Mesenchymal stem cell (in vitro differentiated cells and primary cell): ENCODE measurements around the gene LAPTM5.

Source experiments
- DNase-seq: peaks from one replicate; pipeline ENCODE4 v3.0.0-alpha.2; 2013
- H2AFZ ChIP-seq: one replicate; pipeline ENCODE4 v1.6.1; 2013; ENCODE audit warnings: low read depth, mild to moderate bottlenecking, control low read depth, inconsistent platforms, low read length, moderate library complexity
- H2AK5ac ChIP-seq: 2 replicates; pipeline ENCODE4 v1.6.1; 2013; ENCODE audit warnings: low read length, moderate library complexity, mild to moderate bottlenecking, inconsistent platforms; ENCODE audit not compliant: severe bottlenecking
- H2BK120ac ChIP-seq: one replicate; pipeline ENCODE4 v1.6.1; 2013; ENCODE audit warnings: low read depth, mild to moderate bottlenecking, inconsistent platforms, low read length, moderate library complexity
- H2BK12ac ChIP-seq, 2 experiments: one replicate each; pipeline ENCODE4 v1.6.1; 2013; ENCODE audit warnings: inconsistent platforms in 2 of 2, low read length in 2 of 2, mild to moderate bottlenecking in 2 of 2, moderate library complexity in 2 of 2, control low read depth in 1 of 2
- H2BK15ac ChIP-seq: one replicate; pipeline ENCODE4 v1.6.1; 2013; ENCODE audit warnings: mild to moderate bottlenecking, low read depth, inconsistent platforms; ENCODE audit not compliant: poor library complexity, severe bottlenecking
- H2BK5ac ChIP-seq: 2 replicates; pipeline ENCODE4 v1.6.1; 2013; ENCODE audit warnings: low read depth, mild to moderate bottlenecking, low read length, control low read depth, inconsistent platforms; ENCODE audit not compliant: poor library complexity, severe bottlenecking
- H3K14ac ChIP-seq, 2 experiments: one replicate each; pipeline ENCODE4 v1.6.1; 2013; ENCODE audit warnings: inconsistent platforms in 2 of 2, low read length in 2 of 2, control low read depth in 1 of 2, mild to moderate bottlenecking in 1 of 2, moderate library complexity in 1 of 2
- H3K18ac ChIP-seq, 2 experiments: one replicate each; pipeline ENCODE4 v1.6.1; 2013; ENCODE audit warnings: inconsistent platforms in 2 of 2, low read length in 2 of 2, control low read depth in 1 of 2, low read depth in 1 of 2, mild to moderate bottlenecking in 1 of 2
- H3K23ac ChIP-seq, 2 experiments: one replicate each; pipeline ENCODE4 v1.6.1; 2013; ENCODE audit warnings: inconsistent platforms in 2 of 2, low read length in 2 of 2, mild to moderate bottlenecking in 2 of 2, moderate library complexity in 2 of 2, control low read depth in 1 of 2
- H3K27ac ChIP-seq: 2 replicates; pipeline ENCODE4 v1.5.1; 2013; ENCODE audit warnings: mild to moderate bottlenecking, moderate library complexity, low read length, control low read depth, inconsistent platforms; ENCODE audit not compliant: poor library complexity, severe bottlenecking
- H3K27me3 ChIP-seq, 2 experiments: 2 replicates each; pipeline versions ENCODE4 v1.6.1 to v1.7.0; 2013; ENCODE audit warnings: low read length in 2 of 2, mild to moderate bottlenecking in 2 of 2, moderate library complexity in 2 of 2, control low read depth in 1 of 2, inconsistent platforms in 1 of 2; ENCODE audit not compliant: control insufficient read depth in 1 of 2, insufficient read depth in 1 of 2
- H3K36me3 ChIP-seq, 2 experiments: 2 replicates each; pipeline versions ENCODE4 v1.6.1 to v1.7.0; 2013; ENCODE audit warnings: low read length in 2 of 2, control low read depth in 1 of 2, inconsistent platforms in 1 of 2, low read depth in 1 of 2, mild to moderate bottlenecking in 1 of 2; ENCODE audit not compliant: insufficient read depth in 2 of 2, control insufficient read depth in 1 of 2
- H3K4ac ChIP-seq, 2 experiments: one replicate each; pipeline ENCODE4 v1.6.1; 2013; ENCODE audit warnings: inconsistent platforms in 2 of 2, low read length in 2 of 2, mild to moderate bottlenecking in 2 of 2, moderate library complexity in 2 of 2, control low read depth in 1 of 2, low read depth in 1 of 2
- H3K4me1 ChIP-seq: 2 replicates; pipeline ENCODE4 v1.6.1; 2013; ENCODE audit warnings: low read depth, low read length, control low read depth; ENCODE audit not compliant: control insufficient read depth, insufficient read depth
- H3K4me2 ChIP-seq: 2 replicates; pipeline ENCODE4 v1.6.1; 2013; ENCODE audit warnings: low read length, mild to moderate bottlenecking, inconsistent platforms; ENCODE audit not compliant: poor library complexity, severe bottlenecking
- H3K4me3 ChIP-seq, 2 experiments: 2 replicates each; pipeline versions ENCODE4 v1.5.1 to v1.7.0; 2013; ENCODE audit warnings: low read length in 2 of 2, mild to moderate bottlenecking in 2 of 2, control low read depth in 1 of 2, low read depth in 1 of 2; ENCODE audit not compliant: insufficient read depth in 1 of 2
- H3K79me1 ChIP-seq: replicated peaks from 2 replicates; pipeline ENCODE4 v1.6.1; 2013; ENCODE audit warnings: mild to moderate bottlenecking, control low read depth, low read length, inconsistent platforms; ENCODE audit not compliant: poor library complexity, severe bottlenecking
- H3K9ac ChIP-seq: 2 replicates; pipeline ENCODE4 v1.7.0; 2013; ENCODE audit warnings: mild to moderate bottlenecking, low read length, moderate library complexity
- H3K9me3 ChIP-seq: 2 replicates; pipeline ENCODE4 v1.7.0; 2013; ENCODE audit warnings: mild to moderate bottlenecking, low read length; ENCODE audit not compliant: control insufficient read depth
- H4K8ac ChIP-seq: one replicate; pipeline ENCODE4 v1.6.1; 2013; ENCODE audit warnings: inconsistent platforms, mild to moderate bottlenecking, low read length, moderate library complexity
- H4K91ac ChIP-seq: one replicate; pipeline ENCODE4 v1.6.1; 2013; ENCODE audit warnings: mild to moderate bottlenecking, low read length, inconsistent platforms
- WGBS: methylation state at CpG from one replicate; pipeline ENCODE4 v1.1.7; 2013; ENCODE audit warnings: mixed read lengths; 5-methylcytosine and 5-hydroxymethylcytosine counted together

The LAPTM5 gene

DNA sequence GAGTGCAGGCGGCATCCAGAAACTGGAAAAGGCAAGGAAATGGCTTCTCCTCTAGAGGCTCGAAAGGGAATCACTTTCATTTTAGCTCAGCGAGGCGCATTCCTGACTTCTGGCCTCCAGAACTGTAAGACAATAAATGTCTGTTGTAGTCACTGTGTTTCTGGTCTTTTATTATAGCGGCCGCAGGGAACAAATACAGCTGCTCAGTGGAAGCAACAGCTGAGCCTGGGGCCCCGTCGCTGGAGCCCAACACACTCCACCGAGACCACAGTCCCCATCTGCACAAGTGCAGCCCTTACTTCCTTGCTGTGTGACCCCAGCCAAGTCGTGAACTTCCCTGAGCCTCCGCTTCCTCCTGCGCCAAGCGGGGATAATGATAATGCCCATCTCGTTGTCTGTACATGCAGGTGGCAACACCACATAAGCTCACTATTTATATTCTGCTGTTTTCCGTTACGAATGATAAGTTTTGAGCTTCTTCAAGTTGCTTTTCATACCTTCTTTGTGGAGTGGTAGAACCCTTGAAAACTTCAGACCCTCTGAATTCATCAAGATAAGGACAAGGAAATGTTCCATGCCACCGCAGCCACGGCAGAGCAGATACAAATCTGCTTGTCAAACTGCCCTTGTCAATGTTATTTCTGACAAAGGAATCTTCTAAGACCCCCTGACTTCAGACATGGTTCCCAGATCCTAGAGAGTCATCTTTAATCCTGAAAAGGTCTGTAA lies 3.2 kb upstream of the LAPTM5 start:
- H3K27ac ChIP-seq: no peak overlapping the region
- no peak overlapping the region for H3K23ac ChIP-seq
- H4K8ac ChIP-seq: no peak overlapping the region
- H2BK5ac ChIP-seq: no peak overlapping the region
- H2BK120ac ChIP-seq: no peak overlapping the region
- no peaks in the 10 kb centered on the region for H3K36me3 ChIP-seq
- peak overlapping the region in 1 of 2 experiments; percentile 35 for H3K4ac ChIP-seq
- H4K91ac ChIP-seq: peak overlapping the region; percentile 35
- H2AFZ ChIP-seq: no peak overlapping the region
- peaks cover 43% of the 10 kb centered on the region for H3K4me1 ChIP-seq
- WGBS: 83% methylated on average over 18 of the region's 18 CpGs
- H2BK12ac ChIP-seq: peak overlapping the region; percentile 31 to 45
- no peak overlapping the region for H3K4me3 ChIP-seq
- H3K9me3 ChIP-seq: no peaks in the 10 kb centered on the region
- H3K4me2 ChIP-seq: no peak overlapping the region
- H2BK15ac ChIP-seq: no peak overlapping the region
- peaks cover 0 to 27% of the 10 kb centered on the region in 2 experiments for H3K27me3 ChIP-seq
- H3K18ac ChIP-seq: no peak overlapping the region
- no peak overlapping the region for H3K9ac ChIP-seq
- no peaks in the 10 kb centered on the region for H3K79me1 ChIP-seq
- no peak for DNase-seq
- peak overlapping the region in 1 of 2 experiments; percentile 15 for H3K14ac ChIP-seq
- H2AK5ac ChIP-seq: no peak overlapping the region

DNA sequence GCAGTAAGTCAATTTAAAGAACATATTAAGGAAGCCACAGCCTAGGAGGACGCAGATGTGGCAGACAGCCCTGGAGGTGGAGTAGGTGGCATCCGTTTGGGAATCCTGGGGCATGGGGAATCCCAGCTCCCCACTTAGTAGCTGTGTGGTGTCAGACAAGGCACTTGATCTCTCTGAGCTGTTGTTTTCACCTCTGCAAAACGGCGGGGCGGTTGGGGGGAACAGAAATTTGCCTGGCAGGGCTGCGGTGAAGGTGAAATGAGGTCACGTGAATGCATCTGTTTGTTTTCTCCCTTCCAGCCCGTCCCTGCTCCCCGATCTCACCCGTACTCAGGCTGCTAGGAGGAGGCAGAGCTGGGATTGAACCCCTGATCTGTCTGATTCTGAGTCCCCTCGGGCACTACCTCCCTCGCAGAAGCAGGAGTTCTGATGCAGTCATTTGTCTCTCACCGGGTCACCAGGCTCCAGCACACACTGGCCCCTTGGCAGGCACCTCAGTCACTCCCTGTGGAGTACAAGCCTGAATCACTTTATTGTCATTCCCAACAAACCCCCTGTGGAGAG lies 2.2 kb upstream of the LAPTM5 start:
- Histone ChIP-seq H3K18ac (no peak overlapping the region), H3K27me3 (peaks cover 0 to 25% of the 10 kb centered on the region in 2 experiments), H3K9me3 (no peaks in the 10 kb centered on the region), H3K9ac (no peak overlapping the region), H3K27ac (no peak overlapping the region), H2BK5ac (no peak overlapping the region), H3K4ac (no peak overlapping the region), H3K4me1 (peaks cover 45% of the 10 kb centered on the region), H2BK120ac (no peak overlapping the region), H2AK5ac (no peak overlapping the region), H2BK12ac (no peak overlapping the region), H3K23ac (no peak overlapping the region), H3K14ac (no peak overlapping the region), H2AFZ (no peak overlapping the region), H4K8ac (no peak overlapping the region), H3K79me1 (no peaks in the 10 kb centered on the region), H3K36me3 (no peaks in the 10 kb centered on the region), H3K4me3 (no peak overlapping the region), H4K91ac (peak overlapping the region; percentile 25), H2BK15ac (no peak overlapping the region), H3K4me2 (no peak overlapping the region)
- DNase-seq: no peak
- 88% methylated on average over 13 of the region's 13 CpGs for WGBS

DNA sequence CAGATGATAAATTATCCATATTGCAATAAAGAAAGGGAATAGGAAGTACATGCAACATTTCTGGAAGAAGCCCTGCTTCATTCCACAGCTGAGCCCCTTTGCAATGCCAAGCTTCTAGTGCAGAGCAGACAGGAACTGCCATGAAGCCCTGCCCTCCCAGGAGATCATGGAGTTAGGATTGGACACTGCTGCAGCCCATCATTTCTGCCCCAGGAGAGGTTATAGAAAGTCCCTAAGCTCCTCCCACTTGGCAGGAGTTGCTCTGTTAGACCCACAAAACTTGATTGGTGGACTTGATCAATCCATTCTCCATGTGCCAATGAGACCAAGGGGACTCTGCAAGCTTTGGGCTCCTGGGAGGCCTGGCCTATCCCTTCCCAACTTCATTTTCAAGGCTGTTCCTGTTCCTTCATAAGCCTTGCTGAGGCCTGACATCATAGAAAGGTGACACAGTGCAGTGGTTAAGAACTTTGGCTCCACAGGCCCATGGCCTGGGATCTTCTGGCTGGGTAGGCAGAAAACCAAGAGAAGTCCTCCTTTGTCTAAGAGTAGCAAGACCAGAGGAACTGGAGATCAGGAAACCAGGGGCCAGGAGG lies 1.3 kb upstream of the LAPTM5 start:
- Histone ChIP-seq H3K27me3 (peaks cover 0 to 27% of the 10 kb centered on the region in 2 experiments), H3K4me1 (peaks cover 42% of the 10 kb centered on the region), H3K4me2 (no peak overlapping the region), H2BK12ac (no peak overlapping the region), H3K14ac (no peak overlapping the region), H2AFZ (no peak overlapping the region), H2BK120ac (no peak overlapping the region), H3K9ac (no peak overlapping the region), H4K8ac (no peak overlapping the region), H3K18ac (no peak overlapping the region), H3K9me3 (no peaks in the 10 kb centered on the region), H3K23ac (no peak overlapping the region), H3K27ac (no peak overlapping the region), H3K79me1 (no peaks in the 10 kb centered on the region), H3K4ac (no peak overlapping the region), H2BK15ac (no peak overlapping the region), H2AK5ac (no peak overlapping the region), H4K91ac (no peak overlapping the region), H3K36me3 (no peaks in the 10 kb centered on the region), H2BK5ac (no peak overlapping the region), H3K4me3 (no peak overlapping the region)
- peak; percentile 37 for DNase-seq

DNA sequence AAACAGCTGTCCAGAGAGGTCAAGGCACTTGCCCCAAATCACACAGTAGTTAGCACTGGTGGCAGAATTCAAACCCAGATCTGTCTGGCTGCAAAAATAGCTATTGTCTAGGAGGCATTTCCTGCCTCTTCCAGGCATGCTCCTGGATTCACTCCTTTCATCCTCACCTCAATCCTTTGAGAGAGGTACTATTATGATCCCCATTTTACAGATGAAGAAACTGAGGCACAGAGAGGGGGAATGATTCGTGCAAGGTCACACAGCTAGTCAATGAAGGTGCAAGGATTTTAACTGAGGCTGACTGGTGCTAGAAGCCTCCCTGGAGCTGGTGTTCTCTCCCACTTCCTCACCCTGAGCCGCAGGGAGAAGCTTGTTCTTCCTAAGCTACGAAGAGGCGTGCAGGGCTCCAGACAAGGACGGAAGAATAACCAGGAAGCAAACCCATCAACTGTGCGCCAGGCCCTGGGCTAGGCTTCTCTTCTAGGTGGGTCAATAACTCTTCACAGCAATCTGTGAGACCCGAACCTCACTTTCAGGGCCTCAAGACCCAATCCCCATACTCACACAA lies 631 bp upstream of the LAPTM5 start:
- Histone ChIP-seq H3K9me3 (no peaks in the 10 kb centered on the region), H4K8ac (no peak overlapping the region), H3K18ac (peak overlapping the region in 1 of 2 experiments; percentile 0), H3K36me3 (no peaks in the 10 kb centered on the region), H2BK15ac (no peak overlapping the region), H3K27ac (no peak overlapping the region), H3K23ac (no peak overlapping the region), H3K4me1 (peaks cover 35% of the 10 kb centered on the region), H3K4ac (no peak overlapping the region), H2AFZ (no peak overlapping the region), H3K79me1 (no peaks in the 10 kb centered on the region), H2BK12ac (peak overlapping the region; percentile 40 to 49), H3K27me3 (peaks cover 0 to 31% of the 10 kb centered on the region in 2 experiments), H2BK120ac (no peak overlapping the region), H2BK5ac (no peak overlapping the region), H2AK5ac (no peak overlapping the region), H3K9ac (no peak overlapping the region), H3K4me3 (no peak overlapping the region), H3K4me2 (no peak overlapping the region), H3K14ac (no peak overlapping the region), H4K91ac (no peak overlapping the region)
- WGBS: 89% methylated on average over 7 of the region's 7 CpGs
- no peak for DNase-seq
